ENCODE data around the gene CBFA2T2. TPM values are rescaled to one million over a fixed set of nuclear protein-coding genes. Genes with fewer than 3 reads are reported as not detected.

Gene CBFA2T2
- total and polyA plus RNA-seq, 9 donors = 9.4 to 29.8 (median 21.2) TPM

GRCh38 chr20:33594743-33595142, 104.8 kb downstream of the CBFA2T2 start:
- no peak for TF ChIP-seq CTCF (IDR thresholded peaks at IDR 0.05)
- TF ChIP-seq EP300 (IDR thresholded peaks at IDR 0.05) = no peak
- TF ChIP-seq POLR2A (IDR thresholded peaks at IDR 0.05) = no peak
- Histone ChIP-seq H3K4me1 (ENCODE audit: insufficient read depth) (no peaks in the 10 kb centered on the region), H3K9me3 (no peaks in the 10 kb centered on the region), H3K36me3 (no peaks in the 10 kb centered on the region), H3K27me3 (no peaks in the 10 kb centered on the region), H3K27ac (no peak overlapping the region), H3K4me3 (no peak overlapping the region)
- intact Hi-C loops (cut with DNase I) = no loop called here
- 63 to 75% (median 66%) methylated on average over 2 of the region's 2 CpGs for WGBS, 3 donors
- no peak for DNase-seq

- 89 to 94% (median 92%) methylated on average over 4 of the region's 4 CpGs for WGBS, 3 donors
- H3K4me1 ChIP-seq (ENCODE audit: insufficient read depth) = no peaks in the 10 kb centered on the region
- no peak for DNase-seq
- no peaks in the 10 kb centered on the region for H3K27me3 ChIP-seq
- H3K9me3 ChIP-seq = no peaks in the 10 kb centered on the region
- H3K36me3 ChIP-seq = no peaks in the 10 kb centered on the region
- H3K4me3 ChIP-seq = no peak overlapping the region
- no peak for TF ChIP-seq POLR2A (IDR thresholded peaks at IDR 0.05)
- H3K27ac ChIP-seq = no peak overlapping the region
- intact Hi-C loops (cut with DNase I) = no loop called here
These were observed 110.5 kb downstream of the CBFA2T2 start for GRCh38 chr20:33600414-33600813.

GRCh38 chr20:33600981-33601380, 111.1 kb downstream of the CBFA2T2 start:
- DNase-seq = no peak
- Histone ChIP-seq H3K4me3 (no peak overlapping the region), H3K27ac (no peak overlapping the region), H3K36me3 (no peaks in the 10 kb centered on the region), H3K4me1 (ENCODE audit: insufficient read depth) (no peaks in the 10 kb centered on the region), H3K27me3 (no peaks in the 10 kb centered on the region), H3K9me3 (no peaks in the 10 kb centered on the region)
- TF ChIP-seq POLR2A (IDR thresholded peaks at IDR 0.05) (no peak), EP300 (IDR thresholded peaks at IDR 0.05) (no peak), CTCF (IDR thresholded peaks at IDR 0.05) (no peak)
- intact Hi-C loops (cut with DNase I) = no loop called here
- WGBS, 3 donors = 86 to 93% (median 92%) methylated on average over 8 of the region's 8 CpGs

GRCh38 chr20:33601861-33602260, 112.0 kb downstream of the CBFA2T2 start:
- DNase-seq = no peak
- H3K4me3 ChIP-seq = no peak overlapping the region
- WGBS, 3 donors = 95 to 96% (median 96%) methylated on average over 5 of the region's 5 CpGs
- TF ChIP-seq EP300 (IDR thresholded peaks at IDR 0.05) (no peak), CTCF (IDR thresholded peaks at IDR 0.05) (no peak), POLR2A (IDR thresholded peaks at IDR 0.05) (no peak)
- no peaks in the 10 kb centered on the region for H3K9me3 ChIP-seq
- no peaks in the 10 kb centered on the region for H3K36me3 ChIP-seq
- H3K27me3 ChIP-seq = no peaks in the 10 kb centered on the region
- no peak overlapping the region for H3K27ac ChIP-seq
- intact Hi-C loops (cut with DNase I) = no loop called here
- H3K4me1 ChIP-seq (ENCODE audit: insufficient read depth) = no peaks in the 10 kb centered on the region

GRCh38 chr20:33602826-33603590, 113.1 kb downstream of the CBFA2T2 start:
- Histone ChIP-seq H3K27me3 (no peaks in the 10 kb centered on the region), H3K36me3 (no peaks in the 10 kb centered on the region), H3K4me1 (ENCODE audit: insufficient read depth) (no peaks in the 10 kb centered on the region), H3K4me3 (no peak overlapping the region), H3K27ac (no peak overlapping the region), H3K9me3 (no peaks in the 10 kb centered on the region)
- TF ChIP-seq EP300 (IDR thresholded peaks at IDR 0.05) (no peak), POLR2A (IDR thresholded peaks at IDR 0.05) (no peak), CTCF (IDR thresholded peaks at IDR 0.05) (no peak)
- intact Hi-C loops (cut with DNase I) = no loop called here
- WGBS, 3 donors = 74 to 81% (median 76%) methylated on average over 5 of the region's 5 CpGs
- no peak for DNase-seq
